Type B pancreatic cell (in vitro differentiated cells): ENCODE measurements around the gene PNPLA6. TPM values are rescaled to one million over a fixed set of nuclear protein-coding genes. Genes with fewer than 3 reads are reported as not detected.

Source experiments
- DNase-seq: peaks from one replicate; pipeline ENCODE4 v3.0.0; 2021; ENCODE audit warnings: mixed read lengths; ENCODE audit not compliant: unreplicated experiment; ENCODE audit errors: extremely low spot score
- H3K27ac Mint-ChIP-seq: 2 replicates; pipeline ENCODE4 v1.8.0; 2021; ENCODE audit warnings: mild to moderate bottlenecking, mixed read lengths
- H3K27me3 Mint-ChIP-seq: 2 replicates; pipeline ENCODE4 v1.8.0; 2021; ENCODE audit warnings: mixed read lengths
- H3K36me3 Mint-ChIP-seq: 2 replicates; pipeline ENCODE4 v1.8.0; 2021; ENCODE audit warnings: mixed read lengths
- H3K4me1 Mint-ChIP-seq: one replicate; pipeline ENCODE4 v1.8.0; 2021; ENCODE audit warnings: mixed read lengths; ENCODE audit not compliant: unreplicated experiment
- H3K4me3 Mint-ChIP-seq: 2 replicates; pipeline ENCODE4 v1.8.0; 2021; ENCODE audit warnings: mild to moderate bottlenecking, mixed read lengths
- H3K9me3 Mint-ChIP-seq: 2 replicates; pipeline ENCODE4 v1.8.0; 2021; ENCODE audit warnings: mixed read lengths
- total RNA-seq: library from RNA; stranded (reverse); gene quantifications from 2 replicates; pipeline ENCODE4 v1.2.1, GENCODE V29; 2021; ENCODE audit warnings: low replicate concordance
- TF ChIP-seq, protein P1 (sequence below): fragments of 200-600 bp; sonication (generic); conservative IDR thresholded peaks from 2 replicates; pipeline ENCODE4 v1.5.0; 2021; ENCODE audit warnings: antibody characterized with exemption, mild to moderate bottlenecking

PNPLA6 gene
- total RNA-seq, 1 donor from 2014 or later = 84.3 TPM

DNA sequence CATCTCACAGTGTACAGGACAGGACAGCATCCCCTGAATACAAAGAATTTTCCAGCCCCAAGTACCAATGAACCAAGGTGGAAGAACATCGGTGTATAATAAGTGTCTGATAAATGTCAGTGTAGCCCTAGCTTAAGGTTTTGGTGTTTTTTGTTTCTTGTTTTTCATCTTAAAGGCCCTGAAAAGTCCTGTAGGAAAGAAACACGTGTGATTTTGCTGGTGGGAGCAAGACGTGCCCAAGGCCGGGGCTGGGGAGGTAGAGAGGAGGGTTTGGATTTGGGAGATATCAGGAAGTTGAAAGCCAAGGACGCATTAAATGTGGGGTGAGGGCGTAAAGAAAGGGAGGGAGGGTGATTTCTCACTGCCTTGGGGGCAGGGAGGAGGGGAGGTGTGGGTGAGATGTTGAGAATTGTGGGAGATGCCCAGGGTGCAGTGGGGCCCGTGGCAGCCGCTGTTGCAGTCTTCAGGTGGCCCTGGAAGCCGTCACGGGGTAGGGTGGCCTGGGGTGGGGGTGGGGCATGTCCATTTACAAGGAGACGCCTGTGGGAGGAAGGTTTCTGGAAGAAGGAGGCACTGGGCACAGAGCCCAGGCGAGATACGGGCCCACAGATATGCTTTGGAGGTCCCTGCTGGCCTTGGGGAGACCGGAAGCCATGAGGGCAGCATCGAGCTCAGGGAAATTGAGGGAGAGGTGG, 66.9 kb downstream of the PNPLA6 start:
- DNase-seq = no peak
- Mint-ChIP-seq H3K9me3 (no peaks in the 10 kb centered on the region), H3K27me3 (peaks cover 9% of the 10 kb centered on the region), H3K4me1 (peaks cover 9% of the 10 kb centered on the region), H3K36me3 (peaks cover 4% of the 10 kb centered on the region), H3K4me3 (no peak overlapping the region), H3K27ac (no peak overlapping the region)
- TF ChIP-seq, protein P1, sequence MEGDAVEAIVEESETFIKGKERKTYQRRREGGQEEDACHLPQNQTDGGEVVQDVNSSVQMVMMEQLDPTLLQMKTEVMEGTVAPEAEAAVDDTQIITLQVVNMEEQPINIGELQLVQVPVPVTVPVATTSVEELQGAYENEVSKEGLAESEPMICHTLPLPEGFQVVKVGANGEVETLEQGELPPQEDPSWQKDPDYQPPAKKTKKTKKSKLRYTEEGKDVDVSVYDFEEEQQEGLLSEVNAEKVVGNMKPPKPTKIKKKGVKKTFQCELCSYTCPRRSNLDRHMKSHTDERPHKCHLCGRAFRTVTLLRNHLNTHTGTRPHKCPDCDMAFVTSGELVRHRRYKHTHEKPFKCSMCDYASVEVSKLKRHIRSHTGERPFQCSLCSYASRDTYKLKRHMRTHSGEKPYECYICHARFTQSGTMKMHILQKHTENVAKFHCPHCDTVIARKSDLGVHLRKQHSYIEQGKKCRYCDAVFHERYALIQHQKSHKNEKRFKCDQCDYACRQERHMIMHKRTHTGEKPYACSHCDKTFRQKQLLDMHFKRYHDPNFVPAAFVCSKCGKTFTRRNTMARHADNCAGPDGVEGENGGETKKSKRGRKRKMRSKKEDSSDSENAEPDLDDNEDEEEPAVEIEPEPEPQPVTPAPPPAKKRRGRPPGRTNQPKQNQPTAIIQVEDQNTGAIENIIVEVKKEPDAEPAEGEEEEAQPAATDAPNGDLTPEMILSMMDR = no peak

GRCh38 chr19:7602935-7603497, 67.5 kb downstream of the PNPLA6 start:
- peaks cover 3% of the 10 kb centered on the region for H3K27me3 Mint-ChIP-seq
- H3K27ac Mint-ChIP-seq = no peak overlapping the region
- no peak overlapping the region for H3K4me3 Mint-ChIP-seq
- H3K36me3 Mint-ChIP-seq = peaks cover 4% of the 10 kb centered on the region
- no peaks in the 10 kb centered on the region for H3K9me3 Mint-ChIP-seq
- peaks cover 3% of the 10 kb centered on the region for H3K4me1 Mint-ChIP-seq
- no peak for DNase-seq
- TF ChIP-seq, protein P1 = no peak

DNA sequence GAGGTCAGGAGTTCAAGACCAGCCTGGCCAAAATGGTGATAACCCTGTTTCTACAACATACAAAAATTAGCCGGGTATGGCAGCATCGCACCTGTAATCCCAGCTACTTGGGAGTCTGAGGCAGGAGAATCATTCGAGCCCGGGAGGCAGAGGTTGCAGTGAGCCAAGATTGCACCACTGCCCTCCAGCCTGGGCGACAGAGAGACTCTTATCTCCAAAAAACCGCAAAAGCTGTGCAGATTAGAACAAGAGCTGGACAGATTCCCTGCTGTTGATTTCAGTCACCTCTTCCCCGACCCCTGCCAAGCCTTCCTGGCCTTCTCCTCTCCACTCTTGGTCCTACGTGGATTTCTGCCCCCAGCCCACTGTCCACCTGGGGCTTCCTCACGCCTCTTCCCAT, 68.4 kb downstream of the PNPLA6 start:
- Mint-ChIP-seq H3K27me3 (no peaks in the 10 kb centered on the region), H3K4me1 (no peaks in the 10 kb centered on the region), H3K9me3 (no peaks in the 10 kb centered on the region), H3K36me3 (peaks cover 7% of the 10 kb centered on the region), H3K27ac (peak overlapping the region; percentile 37), H3K4me3 (no peak overlapping the region)
- TF ChIP-seq, protein P1 = no peak
- DNase-seq = no peak

DNA sequence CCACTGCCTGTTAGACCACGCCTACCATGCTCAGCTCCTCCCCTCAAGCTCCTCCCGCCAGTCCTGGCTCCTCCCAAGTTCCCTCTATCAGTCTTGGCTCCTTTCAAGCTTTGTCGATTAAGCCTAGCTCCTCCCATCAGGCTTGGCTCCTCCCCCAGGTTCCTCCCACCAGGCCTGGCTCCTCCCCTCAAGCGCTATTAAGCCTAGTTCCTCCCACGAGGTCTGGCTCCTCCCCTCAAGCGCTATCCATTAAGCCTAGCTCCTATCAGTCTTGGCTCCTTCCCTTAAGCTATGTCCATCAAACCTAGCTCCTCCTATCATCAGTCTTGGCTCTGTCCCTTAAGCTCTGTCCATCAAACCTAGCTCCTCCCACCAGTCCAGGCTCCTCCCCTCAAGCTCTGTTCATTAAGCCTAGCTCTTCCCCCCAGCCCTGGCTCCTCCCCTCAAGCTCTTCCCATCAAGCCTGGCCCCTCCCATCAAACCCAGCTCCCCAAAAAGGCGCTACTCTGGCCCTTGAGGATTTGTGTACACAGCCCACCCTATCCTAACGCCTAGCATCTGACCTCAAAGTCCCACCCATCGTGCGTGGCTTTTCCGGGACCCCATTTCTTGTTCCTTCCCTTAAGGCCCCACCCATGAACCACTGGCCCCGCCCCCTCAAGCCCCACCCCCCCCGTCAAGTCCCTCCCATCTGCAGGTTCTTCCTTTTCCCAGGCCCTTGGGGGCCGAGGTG, 70.1 kb downstream of the PNPLA6 start:
- DNase-seq = no peak
- no peaks in the 10 kb centered on the region for H3K9me3 Mint-ChIP-seq
- TF ChIP-seq, protein P1 = no peak

GRCh38 chr19:7606289-7606688, 70.8 kb downstream of the PNPLA6 start:
- Mint-ChIP-seq H3K4me3 (no peak overlapping the region), H3K4me1 (no peaks in the 10 kb centered on the region), H3K36me3 (peaks cover 7% of the 10 kb centered on the region), H3K27ac (no peak overlapping the region), H3K9me3 (no peaks in the 10 kb centered on the region), H3K27me3 (no peaks in the 10 kb centered on the region)
- DNase-seq = no peak
- TF ChIP-seq, protein P1 = no peak

More for the DNA sequence above, 70.1 kb downstream of the PNPLA6 start:
- H3K36me3 Mint-ChIP-seq = peaks cover 7% of the 10 kb centered on the region
- no peaks in the 10 kb centered on the region for H3K27me3 Mint-ChIP-seq
- H3K4me1 Mint-ChIP-seq = no peaks in the 10 kb centered on the region
- no peak overlapping the region for H3K4me3 Mint-ChIP-seq
- no peak overlapping the region for H3K27ac Mint-ChIP-seq
